ENCODE measurements around the gene PIF1. TPM values are rescaled to one million over a fixed set of nuclear protein-coding genes. Genes with fewer than 3 reads are reported as not detected.

The PIF1 gene
- polyA plus RNA-seq, 1 donor (not counting 4 experiments of a cell fraction or from before 2014, with no cell fraction given) = 7.6 TPM

GRCh38 chr15:64865126-64865997 is 39.9 kb upstream of the PIF1 start:
- H3K4me2 ChIP-seq (ENCODE audit: control insufficient read depth, extremely low read depth, insufficient read depth, low read depth, low read length) = no peak overlapping the region
- no peaks in the 10 kb centered on the region for H3K9me1 ChIP-seq (ENCODE audit: control insufficient read depth, extremely low read depth, insufficient read depth, low read length)
- H4K20me1 ChIP-seq (ENCODE audit: control insufficient read depth, extremely low read depth, insufficient read depth, low read length) = no peaks in the 10 kb centered on the region
- H3K79me2 ChIP-seq (ENCODE audit: control insufficient read depth, insufficient read depth, low read length) = no peaks in the 10 kb centered on the region
- TF ChIP-seq EZH2 (IDR thresholded peaks at IDR 0.05; ENCODE audit: low read length) (no peak), CTCF (optimal IDR thresholded peaks at IDR 0.05 in 1 of 3, IDR thresholded peaks at IDR 0.05 in 1 of 3, conservative IDR thresholded peaks at IDR 0.05 in 1 of 3; ENCODE audit: extremely low read depth in 1 of 3, insufficient read depth in 2 of 3, low read length in 3 of 3) (no peak)
- dilution Hi-C loops (cut with MboI; ENCODE audit: extremely low pct_ligation_motif_present, low sequenced_read_pairs) = no loop called here
- no peak overlapping the region for H3K9ac ChIP-seq (ENCODE audit: control insufficient read depth, extremely low read depth, insufficient read depth, low read length)
- no peak overlapping the region for H2AFZ ChIP-seq (ENCODE audit: control insufficient read depth, low read length)
- H3K36me3 ChIP-seq (ENCODE audit: control insufficient read depth in 2 of 2, extremely low read depth in 1 of 2, insufficient read depth in 2 of 2, low read length in 2 of 2) = peaks cover 18 to 21% of the 10 kb centered on the region in 2 experiments
- H3K4me1 ChIP-seq (ENCODE audit: control insufficient read depth, extremely low read depth, insufficient read depth, low read length) = peaks cover 7% of the 10 kb centered on the region
- no peaks in the 10 kb centered on the region for H3K9me3 ChIP-seq (ENCODE audit: control insufficient read depth, low read depth, low read length)
- DNase-seq (ENCODE audit: low read depth, low spot score) = no peak
- no peak overlapping the region for H3K4me3 ChIP-seq (ENCODE audit: control insufficient read depth in 2 of 3, extremely low read depth in 1 of 3, insufficient read depth in 2 of 3, low read depth in 1 of 3, low read length in 3 of 3)
- H3K27me3 ChIP-seq (ENCODE audit: control insufficient read depth, extremely low read depth, insufficient read depth, low read length) = no peaks in the 10 kb centered on the region
- FAIRE-seq = no peak
- no peak overlapping the region for H3K27ac ChIP-seq (ENCODE audit: control insufficient read depth, insufficient read depth, low read length)

- no peak overlapping the region for H3K27ac ChIP-seq (ENCODE audit: control insufficient read depth, insufficient read depth, low read length)
- peaks cover 2% of the 10 kb centered on the region for H3K9me1 ChIP-seq (ENCODE audit: control insufficient read depth, extremely low read depth, insufficient read depth, low read length)
- H3K36me3 ChIP-seq (ENCODE audit: control insufficient read depth in 2 of 2, extremely low read depth in 1 of 2, insufficient read depth in 2 of 2, low read length in 2 of 2) = peaks cover 24 to 26% of the 10 kb centered on the region in 2 experiments
- H2AFZ ChIP-seq (ENCODE audit: control insufficient read depth, low read length) = no peak overlapping the region
- H3K27me3 ChIP-seq (ENCODE audit: control insufficient read depth, extremely low read depth, insufficient read depth, low read length) = no peaks in the 10 kb centered on the region
- H4K20me1 ChIP-seq (ENCODE audit: control insufficient read depth, extremely low read depth, insufficient read depth, low read length) = no peaks in the 10 kb centered on the region
- no peak for DNase-seq (ENCODE audit: low read depth, low spot score)
- TF ChIP-seq CTCF (optimal IDR thresholded peaks at IDR 0.05 in 1 of 3, IDR thresholded peaks at IDR 0.05 in 1 of 3, conservative IDR thresholded peaks at IDR 0.05 in 1 of 3; ENCODE audit: extremely low read depth in 1 of 3, insufficient read depth in 2 of 3, low read length in 3 of 3) (no peak), EZH2 (IDR thresholded peaks at IDR 0.05; ENCODE audit: low read length) (no peak)
- no peaks in the 10 kb centered on the region for H3K9me3 ChIP-seq (ENCODE audit: control insufficient read depth, low read depth, low read length)
- dilution Hi-C loops (cut with MboI; ENCODE audit: extremely low pct_ligation_motif_present, low sequenced_read_pairs) = no loop called here
- no peak overlapping the region for H3K4me3 ChIP-seq (ENCODE audit: control insufficient read depth in 2 of 3, extremely low read depth in 1 of 3, insufficient read depth in 2 of 3, low read depth in 1 of 3, low read length in 3 of 3)
- FAIRE-seq = no peak
- H3K9ac ChIP-seq (ENCODE audit: control insufficient read depth, extremely low read depth, insufficient read depth, low read length) = no peak overlapping the region
- peaks cover 7% of the 10 kb centered on the region for H3K4me1 ChIP-seq (ENCODE audit: control insufficient read depth, extremely low read depth, insufficient read depth, low read length)
- no peak overlapping the region for H3K4me2 ChIP-seq (ENCODE audit: control insufficient read depth, extremely low read depth, insufficient read depth, low read depth, low read length)
- H3K79me2 ChIP-seq (ENCODE audit: control insufficient read depth, insufficient read depth, low read length) = peaks cover 2% of the 10 kb centered on the region
These were observed 38.6 kb upstream of the PIF1 start for GRCh38 chr15:64864068-64864467.
